CD4-positive, alpha-beta memory T cell (primary cell): Measurements from ENCODE around the gene ADGRD1. TPM values are rescaled to one million over a fixed set of nuclear protein-coding genes. Genes with fewer than 3 reads are reported as not detected.
A peak's percentile ranks its signal among the peaks of the same experiment; 100 is the strongest.

Experiments
- CTCF ChIA-PET: fragments of 350-600 bp; sonication (Branson Sonifier 250); formaldehyde crosslinking; loops from one replicate; lab custom pipeline; 2021; ENCODE audit warnings: inconsistent platforms; ENCODE audit not compliant: partially characterized antibody; lab: Charles Lee
- POLR2A ChIA-PET: fragments of 350-600 bp; sonication (Branson Sonifier 250); formaldehyde crosslinking; loops from one replicate; lab custom pipeline; 2021; ENCODE audit not compliant: partially characterized antibody; lab: Charles Lee
- DNase-seq, 5 donors: peaks; one replicate each; pipeline versions ENCODE4 v3.0.0 to v3.0.0-alpha.2; 2020 to 2022; ENCODE audit warnings: mixed read lengths in 1 of 5
- H3K27ac ChIP-seq: one replicate; pipeline ENCODE4 v1.7.0; 2013; ENCODE audit warnings: low read depth, low read length
- H3K27me3 ChIP-seq: 2 replicates; pipeline ENCODE4 v1.7.0; 2013; ENCODE audit warnings: mild to moderate bottlenecking, low read length, moderate library complexity; ENCODE audit not compliant: insufficient read depth
- H3K36me3 ChIP-seq: 2 replicates; pipeline ENCODE4 v1.7.0; 2013; ENCODE audit warnings: mild to moderate bottlenecking, low read length, moderate library complexity; ENCODE audit not compliant: insufficient read depth
- H3K4me1 ChIP-seq: 2 replicates; pipeline ENCODE4 v1.7.0; 2013; ENCODE audit warnings: mild to moderate bottlenecking, low read length, moderate library complexity; ENCODE audit not compliant: insufficient read depth
- H3K4me3 ChIP-seq, 2 donors: one replicate each; pipeline ENCODE4 v1.7.0; 2013; ENCODE audit warnings: low read length in 2 of 2, mild to moderate bottlenecking in 1 of 2
- H3K9me3 ChIP-seq, 2 donors: one replicate each; pipeline ENCODE4 v1.7.0; 2013; ENCODE audit warnings: low read length in 2 of 2, control low read depth in 1 of 2; ENCODE audit not compliant: control insufficient read depth in 1 of 2
- H3K27ac Mint-ChIP-seq, 7 donors: one replicate each; pipeline ENCODE4 v1.8.0; 2020 to 2021; ENCODE audit warnings: mixed read lengths in 7 of 7, mild to moderate bottlenecking in 6 of 7, inconsistent platforms in 3 of 7, moderate library complexity in 3 of 7
- H3K27me3 Mint-ChIP-seq, 2 donors: one replicate each; pipeline ENCODE4 v1.8.0; 2020 to 2021; ENCODE audit warnings: mixed read lengths in 2 of 2
- H3K36me3 Mint-ChIP-seq, 2 donors: one replicate each; pipeline ENCODE4 v1.8.0; 2020 to 2021; ENCODE audit warnings: mixed read lengths in 2 of 2, inconsistent platforms in 1 of 2, mild to moderate bottlenecking in 1 of 2
- H3K4me1 Mint-ChIP-seq, 4 donors: one replicate each; pipeline ENCODE4 v1.8.0; 2020 to 2021; ENCODE audit warnings: mixed read lengths in 4 of 4, mild to moderate bottlenecking in 1 of 4
- H3K4me3 Mint-ChIP-seq, 8 donors: one replicate each; pipeline ENCODE4 v1.8.0; 2020 to 2021; ENCODE audit warnings: mixed read lengths in 8 of 8, mild to moderate bottlenecking in 7 of 8, moderate library complexity in 6 of 8, inconsistent platforms in 3 of 8
- H3K9me3 Mint-ChIP-seq, 8 donors: one replicate each; pipeline ENCODE4 v1.8.0; 2020 to 2021; ENCODE audit warnings: mixed read lengths in 8 of 8, mild to moderate bottlenecking in 5 of 8, inconsistent platforms in 3 of 8, moderate library complexity in 1 of 8
- intact Hi-C: fragments of 100-400 bp; cut with micrococcal nuclease; formaldehyde crosslinking; loops from one replicate; pipeline ENCODE4 v1.15.1; 2023
- polyA plus RNA-seq, 2 donors: library from polyadenylated mRNA; unstranded; fragments of 300-500 nt; fragmentation: Illumina TruSeq; gene quantifications; one replicate each; pipeline ENCODE4 v1.2.3, GENCODE V29; 2021
- total RNA-seq, 2 experiments: library from RNA; stranded (reverse); gene quantifications; one replicate each; pipeline ENCODE4 v1.2.3, GENCODE V29; 2021

The ADGRD1 gene
- total and polyA plus RNA-seq, 4 experiments from 2014 or later: not detected

DNA sequence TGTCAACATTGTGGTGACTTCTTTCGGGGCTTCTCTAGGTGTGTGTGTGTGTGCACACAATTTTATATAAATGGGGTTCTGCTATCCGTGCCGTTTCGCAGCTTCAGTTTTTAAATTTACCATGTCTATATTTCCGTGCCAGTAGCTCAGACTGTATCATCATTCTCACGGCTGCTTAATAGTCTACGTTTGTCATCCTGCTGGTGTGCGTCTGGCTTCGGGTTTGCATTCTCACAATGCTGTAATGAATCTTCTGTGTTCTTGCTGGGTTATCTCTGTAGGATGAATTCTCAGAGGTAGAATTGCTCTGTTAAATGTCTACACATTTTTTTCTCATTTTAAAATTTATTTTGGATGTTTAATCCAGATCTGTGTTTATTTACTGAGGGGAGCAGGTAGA lies 73.6 kb downstream of the ADGRD1 start:
- Mint-ChIP-seq H3K4me3 (no peak overlapping the region), H3K9me3 (peaks cover 0 to 2% (median 0%) of the 10 kb centered on the region in 8 donors), H3K27ac (no peak overlapping the region), H3K36me3 (no peaks in the 10 kb centered on the region), H3K27me3 (peaks cover 2 to 3% of the 10 kb centered on the region in 2 donors), H3K4me1 (no peaks in the 10 kb centered on the region)
- Histone ChIP-seq H3K27me3 (no peaks in the 10 kb centered on the region), H3K4me3 (no peak overlapping the region), H3K36me3 (no peaks in the 10 kb centered on the region), H3K4me1 (no peaks in the 10 kb centered on the region), H3K9me3 (no peaks in the 10 kb centered on the region), H3K27ac (no peak overlapping the region)
- CTCF ChIA-PET: no interaction called here
- DNase-seq: no peak
- intact Hi-C loops: no loop called here
- POLR2A ChIA-PET: no interaction called here

DNA sequence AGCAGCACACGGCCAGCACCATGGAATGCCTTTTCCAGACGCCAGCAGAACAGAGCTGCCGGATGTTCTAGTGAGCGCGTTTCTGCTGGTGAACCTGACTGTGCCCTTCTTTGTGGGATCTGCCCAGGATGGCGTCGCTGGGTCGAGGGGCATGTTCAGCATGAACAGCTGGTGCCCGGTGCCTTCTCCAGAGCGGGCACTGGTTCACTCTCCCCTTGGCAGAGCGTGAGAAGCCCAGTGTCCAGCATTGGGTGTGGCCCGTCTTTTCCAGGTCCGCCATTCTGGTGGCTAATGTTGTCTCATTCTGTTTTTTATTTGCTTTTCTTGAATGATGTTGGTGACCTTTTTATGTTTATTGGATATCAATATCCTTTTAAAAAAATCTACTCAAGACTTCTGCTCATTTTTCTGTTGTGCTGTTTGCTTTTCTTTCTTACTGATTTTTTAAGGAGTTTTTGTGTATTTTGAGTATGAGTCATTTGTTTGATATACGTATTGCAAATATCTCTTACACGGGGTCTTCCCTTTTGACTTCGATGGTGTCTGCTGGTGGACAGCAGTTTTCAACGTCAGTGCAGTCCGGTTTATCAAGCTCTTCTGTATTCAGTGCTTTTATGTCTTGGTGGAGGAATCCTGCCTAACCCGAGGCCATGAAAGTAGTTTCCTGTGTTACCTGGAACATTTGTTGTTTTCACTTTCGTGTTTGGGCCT lies 74.3 kb downstream of the ADGRD1 start:
- no peaks in the 10 kb centered on the region for H3K36me3 Mint-ChIP-seq
- ChIA-PET CTCF (no interaction called here), POLR2A (no interaction called here)
- DNase-seq: no peak
- Histone ChIP-seq H3K4me3 (no peak overlapping the region), H3K4me1 (no peaks in the 10 kb centered on the region), H3K27ac (no peak overlapping the region), H3K36me3 (no peaks in the 10 kb centered on the region), H3K27me3 (no peaks in the 10 kb centered on the region), H3K9me3 (no peaks in the 10 kb centered on the region)
- H3K27ac Mint-ChIP-seq: no peak overlapping the region
- intact Hi-C loops: no loop called here
- peaks cover 2 to 3% of the 10 kb centered on the region in 2 donors for H3K27me3 Mint-ChIP-seq
- no peaks in the 10 kb centered on the region for H3K4me1 Mint-ChIP-seq
- peaks cover 0 to 2% (median 0%) of the 10 kb centered on the region in 8 donors for H3K9me3 Mint-ChIP-seq
- no peak overlapping the region for H3K4me3 Mint-ChIP-seq

DNA sequence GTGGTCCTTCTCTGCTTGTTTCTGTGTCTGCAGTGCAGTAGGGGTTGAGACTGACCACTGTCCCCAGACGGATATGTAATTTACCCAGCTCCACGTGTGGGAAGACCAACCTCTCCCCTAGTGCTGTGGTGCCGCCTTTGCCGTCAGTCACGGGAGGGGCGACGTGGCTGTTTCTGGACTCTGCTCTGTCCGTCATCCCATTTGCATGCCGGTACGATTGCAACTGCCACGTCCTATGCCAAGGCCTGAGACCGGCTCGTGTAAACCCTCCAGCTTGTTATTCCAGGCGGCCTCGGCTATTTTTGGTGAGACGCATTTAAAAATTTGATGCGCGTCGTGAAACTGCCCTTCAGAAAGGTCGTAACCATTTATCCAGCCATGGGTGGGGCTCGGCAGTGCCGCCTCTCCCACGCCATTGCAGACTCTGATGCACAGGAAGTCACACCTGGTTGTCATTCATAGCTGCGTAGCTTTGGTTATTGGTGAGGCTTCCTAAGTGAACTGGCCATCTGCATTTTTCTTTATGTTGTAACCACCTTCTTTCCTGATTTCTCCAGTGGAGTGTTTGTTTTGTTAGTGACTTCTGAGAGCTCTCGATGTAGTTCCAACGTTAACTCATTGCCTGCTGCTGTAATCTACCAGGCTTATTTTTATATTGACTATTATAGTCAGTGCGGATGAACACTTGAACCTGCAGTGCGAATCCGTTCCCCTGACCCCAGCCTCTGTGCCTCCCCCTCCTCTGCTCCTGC lies 75.1 kb downstream of the ADGRD1 start:
- POLR2A ChIA-PET: no interaction called here

DNA sequence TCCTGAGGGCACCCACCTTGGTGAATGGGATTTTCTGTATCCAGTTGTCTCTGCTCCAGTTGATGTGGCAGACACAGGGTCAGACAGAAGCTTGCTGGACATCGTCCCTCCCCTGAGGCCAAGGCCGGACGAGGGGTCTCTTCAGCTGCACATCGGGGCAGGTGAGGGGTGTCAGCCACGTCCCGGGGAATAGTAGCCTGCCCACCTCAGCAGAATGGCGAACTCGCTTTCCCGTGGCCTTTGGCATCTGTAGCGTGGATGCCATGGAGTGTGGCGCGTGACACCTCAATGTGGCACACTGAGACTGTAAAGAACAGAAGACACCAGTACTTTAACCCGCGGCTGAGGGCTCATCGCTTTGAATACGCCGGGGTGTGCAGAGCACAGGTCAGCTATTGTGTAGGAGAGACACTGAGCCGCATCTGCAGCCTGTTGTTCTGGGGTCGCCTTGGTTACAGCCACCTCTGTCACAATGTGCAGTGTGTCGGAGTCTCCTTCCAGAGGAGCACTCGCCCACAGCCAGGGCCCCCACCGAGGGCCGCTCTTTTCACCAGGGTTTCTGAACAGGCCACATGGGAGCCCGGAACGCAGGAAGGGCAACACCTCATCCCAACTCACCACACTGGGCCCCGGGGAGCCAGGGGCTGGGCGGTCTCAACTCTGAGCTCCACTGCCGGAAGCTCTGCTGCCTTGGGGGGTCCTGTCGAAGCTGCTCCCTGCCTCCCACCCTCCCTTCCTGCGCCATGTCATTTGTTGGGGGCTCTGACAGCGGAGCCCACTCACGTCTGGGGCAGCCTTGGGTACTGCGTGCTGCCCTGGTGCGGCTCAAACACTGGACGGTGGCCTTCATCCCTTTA lies 77.0 kb downstream of the ADGRD1 start:
- H3K27ac Mint-ChIP-seq: no peak overlapping the region
- no peaks in the 10 kb centered on the region for H3K36me3 ChIP-seq

More for the DNA sequence above, 75.1 kb downstream of the ADGRD1 start:
- Histone ChIP-seq H3K4me1 (no peaks in the 10 kb centered on the region), H3K27me3 (no peaks in the 10 kb centered on the region), H3K27ac (no peak overlapping the region), H3K4me3 (no peak overlapping the region), H3K9me3 (no peaks in the 10 kb centered on the region), H3K36me3 (no peaks in the 10 kb centered on the region)
- DNase-seq: no peak
- CTCF ChIA-PET: no interaction called here
- H3K4me1 Mint-ChIP-seq: no peaks in the 10 kb centered on the region
- H3K9me3 Mint-ChIP-seq: peaks cover 0 to 2% (median 0%) of the 10 kb centered on the region in 8 donors
- H3K27me3 Mint-ChIP-seq: peaks cover 2 to 3% of the 10 kb centered on the region in 2 donors
- H3K36me3 Mint-ChIP-seq: no peaks in the 10 kb centered on the region
- no peak overlapping the region for H3K4me3 Mint-ChIP-seq
- intact Hi-C loops: no loop called here
- H3K27ac Mint-ChIP-seq: no peak overlapping the region

DNA sequence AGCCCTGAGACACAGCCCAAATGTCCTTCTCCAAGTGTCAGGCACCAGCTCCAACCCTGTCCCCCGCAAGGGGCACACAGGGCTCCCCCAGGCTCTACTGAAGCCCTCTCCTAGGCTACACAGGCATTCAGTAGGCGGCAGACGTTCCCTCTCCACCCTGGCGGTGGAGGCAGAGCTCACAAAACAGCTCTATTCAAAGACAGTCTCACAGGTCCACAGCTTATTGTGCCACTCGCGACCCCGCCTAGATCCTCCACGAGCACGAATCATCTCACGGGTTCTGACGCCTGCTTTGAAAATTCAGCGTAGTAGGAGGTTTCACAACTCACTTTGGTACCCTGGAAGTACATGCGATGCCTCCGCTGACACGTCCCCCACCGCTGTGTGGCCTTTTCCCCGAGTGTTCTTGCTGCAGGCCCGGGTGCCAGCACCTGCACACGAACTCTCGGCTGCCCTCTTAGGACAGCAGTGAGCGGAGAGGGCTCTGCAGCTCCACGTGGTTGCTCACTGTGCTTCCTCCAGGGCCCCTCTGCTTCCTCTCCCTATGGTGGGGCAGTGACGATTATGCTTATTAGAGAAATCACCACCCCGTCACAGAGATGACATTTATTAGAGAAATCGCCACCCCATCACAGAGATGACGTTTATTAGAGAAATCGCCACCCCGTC lies 78.5 kb downstream of the ADGRD1 start:
- Mint-ChIP-seq H3K36me3 (no peaks in the 10 kb centered on the region), H3K4me1 (no peaks in the 10 kb centered on the region), H3K9me3 (peaks cover 0 to 2% (median 0%) of the 10 kb centered on the region in 8 donors), H3K27me3 (peaks cover 0 to 3% of the 10 kb centered on the region in 2 donors), H3K4me3 (no peak overlapping the region), H3K27ac (peak overlapping the region in 1 of 7 donors; percentile 8)
- no peaks in the 10 kb centered on the region for H3K27me3 ChIP-seq
- no peaks in the 10 kb centered on the region for H3K9me3 ChIP-seq
- H3K36me3 ChIP-seq: no peaks in the 10 kb centered on the region
- no peak overlapping the region for H3K4me3 ChIP-seq
- intact Hi-C loops: no loop called here
- DNase-seq: no peak
- ChIA-PET CTCF (no interaction called here), POLR2A (no interaction called here)
- no peak overlapping the region for H3K27ac ChIP-seq
- no peaks in the 10 kb centered on the region for H3K4me1 ChIP-seq

More for the DNA sequence above, 77.0 kb downstream of the ADGRD1 start:
- H3K4me1 ChIP-seq: no peaks in the 10 kb centered on the region
- CTCF ChIA-PET: no interaction called here
- Mint-ChIP-seq H3K4me3 (no peak overlapping the region), H3K27me3 (peaks cover 0 to 3% of the 10 kb centered on the region in 2 donors), H3K36me3 (no peaks in the 10 kb centered on the region), H3K4me1 (no peaks in the 10 kb centered on the region), H3K9me3 (peaks cover 0 to 2% (median 0%) of the 10 kb centered on the region in 8 donors)
- intact Hi-C loops: no loop called here
- no peaks in the 10 kb centered on the region for H3K9me3 ChIP-seq
- H3K4me3 ChIP-seq: no peak overlapping the region
- no peak for DNase-seq
- H3K27me3 ChIP-seq: no peaks in the 10 kb centered on the region
- H3K27ac ChIP-seq: no peak overlapping the region
- POLR2A ChIA-PET: no interaction called here

DNA sequence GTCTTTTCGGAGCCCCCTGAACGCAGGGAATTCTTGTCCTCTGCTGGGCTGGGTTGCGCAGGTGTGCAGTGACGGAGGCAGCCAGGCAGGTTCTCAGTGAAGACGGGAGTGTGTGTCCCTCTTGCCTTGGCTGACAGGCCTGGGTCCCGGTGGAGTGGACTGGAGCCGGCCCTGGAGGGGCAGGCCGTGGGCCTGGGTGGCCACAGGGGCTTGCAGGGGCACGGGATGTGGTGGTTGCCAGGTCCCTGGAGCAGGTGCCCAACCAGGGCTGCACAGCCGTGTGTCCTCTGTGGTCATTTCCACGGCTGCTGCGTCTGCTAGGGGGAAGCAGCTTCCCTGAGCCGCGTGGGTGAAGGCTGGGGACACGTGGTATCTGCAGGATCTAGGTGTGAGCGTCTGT lies 79.8 kb downstream of the ADGRD1 start:
- Histone ChIP-seq H3K36me3 (no peaks in the 10 kb centered on the region), H3K9me3 (no peaks in the 10 kb centered on the region), H3K27ac (no peak overlapping the region), H3K27me3 (no peaks in the 10 kb centered on the region), H3K4me1 (no peaks in the 10 kb centered on the region), H3K4me3 (no peak overlapping the region)
- Mint-ChIP-seq H3K36me3 (no peaks in the 10 kb centered on the region), H3K27ac (no peak overlapping the region), H3K9me3 (peaks cover 0 to 2% (median 0%) of the 10 kb centered on the region in 8 donors), H3K27me3 (peaks cover 0 to 3% of the 10 kb centered on the region in 2 donors), H3K4me3 (no peak overlapping the region), H3K4me1 (no peaks in the 10 kb centered on the region)
- POLR2A ChIA-PET: no interaction called here
- no peak for DNase-seq
- intact Hi-C loops: no loop called here
- CTCF ChIA-PET: no interaction called here
